GDM1 (cell line): Measurements from ENCODE around the gene CYP2A6.
"Not testable (repeated sequence)": the region's sequence is repeated elsewhere in the genome, so short reads cannot be mapped to it uniquely, and the experiment has no call there.

ENCODE experiments used
- DNase-seq: peaks from one replicate; lab custom pipeline; 2025; lab: John Stamatoyannopoulos, UW

The CYP2A6 gene

DNA sequence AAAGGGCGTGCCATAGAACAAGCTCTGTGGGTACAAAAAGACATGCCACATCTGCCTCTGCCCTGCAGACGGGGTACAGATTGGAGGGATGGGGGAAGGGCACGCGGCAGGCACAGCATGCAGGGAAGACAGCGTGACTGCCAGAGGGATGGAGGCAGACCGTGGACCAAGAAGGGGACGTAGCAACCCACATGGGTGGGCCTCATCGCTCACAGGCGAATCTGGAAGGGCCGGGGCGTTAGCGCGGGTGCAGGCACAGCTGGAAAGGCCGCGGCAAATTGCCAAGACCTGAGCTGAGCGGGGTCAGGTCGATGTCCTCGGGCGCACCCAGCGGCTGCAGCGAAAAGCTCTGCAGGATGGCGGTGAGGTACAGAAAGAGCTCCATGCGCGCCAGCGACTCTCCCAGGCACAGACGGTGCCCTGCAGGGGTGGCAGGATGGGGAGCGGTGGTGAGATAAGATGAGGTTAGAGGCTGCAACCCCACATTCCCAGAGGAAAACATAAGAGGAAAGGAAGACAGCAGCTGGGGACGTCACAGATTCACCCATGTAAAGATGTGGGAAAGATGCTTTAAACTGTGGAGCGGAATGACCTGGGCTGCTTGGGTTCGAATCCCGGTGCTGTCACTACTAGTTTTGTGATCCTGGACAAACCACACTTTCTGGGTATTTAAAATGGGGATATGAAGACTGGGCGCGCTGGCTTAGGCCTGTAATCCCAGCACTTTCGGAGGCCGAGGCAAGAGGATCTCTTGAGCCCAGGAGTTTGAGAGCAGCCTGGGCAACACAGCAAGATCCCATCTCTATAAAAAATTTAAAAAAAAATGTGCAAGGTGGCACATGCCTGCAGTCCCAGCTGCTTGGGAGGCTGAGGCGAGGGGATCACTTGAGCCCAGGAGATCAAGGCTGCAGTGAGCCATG is 31.5 kb downstream of the CYP2A6 start:
- not testable (repeated sequence) for DNase-seq

DNA sequence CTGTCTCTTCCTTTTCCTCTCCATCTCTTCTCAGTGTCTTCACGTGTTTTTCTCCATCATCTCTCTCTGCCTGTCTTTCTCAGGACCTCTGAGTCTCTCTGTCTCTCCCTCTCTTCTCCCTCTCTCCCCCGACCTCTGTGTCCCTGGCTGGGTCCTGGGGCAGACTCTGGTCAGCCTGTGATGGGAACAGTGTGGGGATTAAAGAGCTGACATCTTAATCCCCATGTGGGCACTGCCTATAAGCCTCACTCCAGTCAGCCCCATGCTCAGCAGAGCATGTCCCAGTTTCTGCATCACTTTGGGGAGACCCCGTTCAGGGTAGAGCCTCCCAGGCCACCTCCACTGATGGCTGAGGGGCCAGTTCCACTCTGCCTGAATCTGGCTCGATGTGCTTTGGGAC is 35.0 kb downstream of the CYP2A6 start:
- no peak for DNase-seq

DNA sequence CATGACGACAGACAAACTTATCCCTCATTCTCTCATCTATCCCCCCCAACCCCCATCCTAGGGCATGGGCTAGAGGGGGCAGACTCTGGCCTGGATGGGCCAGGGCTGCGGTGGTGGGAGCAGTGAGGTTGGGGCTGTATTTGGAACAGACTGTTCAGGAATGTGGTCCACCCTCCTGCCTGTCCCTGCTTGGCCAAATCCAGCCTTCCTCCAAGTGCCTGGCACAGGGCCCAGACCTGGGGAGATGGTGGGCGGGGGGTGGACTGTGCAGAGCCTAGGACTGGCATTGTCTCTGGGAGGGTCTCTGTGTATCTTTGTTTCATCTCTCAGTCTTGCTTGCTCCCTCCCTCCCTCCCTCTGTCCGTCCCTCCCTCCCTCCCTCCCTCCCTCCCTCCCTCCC is 37.1 kb downstream of the CYP2A6 start:
- no peak for DNase-seq

- DNase-seq, result not testable (repeated sequence)
Measured at GRCh38 chr19:40812571-40812970, 37.7 kb downstream of the CYP2A6 start.

- DNase-seq, result no peak
Measured at GRCh38 chr19:40811478-40812341, 38.5 kb downstream of the CYP2A6 start.

GRCh38 chr19:40810649-40811408 is 39.4 kb downstream of the CYP2A6 start:
- peak; percentile 36 for DNase-seq

DNA sequence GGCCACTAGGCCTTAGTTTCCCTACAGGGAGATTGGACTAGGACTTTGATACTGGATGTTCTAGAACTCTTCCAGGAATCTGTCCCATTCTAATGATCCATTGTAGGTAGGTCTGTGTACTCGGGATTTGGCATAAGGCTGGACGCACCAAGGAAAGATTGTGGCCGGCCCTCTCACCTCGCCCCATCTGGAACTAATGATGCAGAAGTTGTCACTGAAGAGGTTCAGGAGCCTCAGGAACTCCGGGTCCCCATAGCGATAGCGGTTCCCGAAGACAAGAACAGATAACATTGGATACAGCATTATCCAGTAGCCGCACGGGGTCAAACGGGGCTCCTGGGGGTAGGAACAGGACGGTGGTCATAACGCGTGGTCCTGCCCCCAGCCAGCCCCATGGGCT is 40.1 kb downstream of the CYP2A6 start:
- no peak for DNase-seq

- DNase-seq, result no peak
Measured at GRCh38 chr19:40809358-40810086, 40.7 kb downstream of the CYP2A6 start.

DNA sequence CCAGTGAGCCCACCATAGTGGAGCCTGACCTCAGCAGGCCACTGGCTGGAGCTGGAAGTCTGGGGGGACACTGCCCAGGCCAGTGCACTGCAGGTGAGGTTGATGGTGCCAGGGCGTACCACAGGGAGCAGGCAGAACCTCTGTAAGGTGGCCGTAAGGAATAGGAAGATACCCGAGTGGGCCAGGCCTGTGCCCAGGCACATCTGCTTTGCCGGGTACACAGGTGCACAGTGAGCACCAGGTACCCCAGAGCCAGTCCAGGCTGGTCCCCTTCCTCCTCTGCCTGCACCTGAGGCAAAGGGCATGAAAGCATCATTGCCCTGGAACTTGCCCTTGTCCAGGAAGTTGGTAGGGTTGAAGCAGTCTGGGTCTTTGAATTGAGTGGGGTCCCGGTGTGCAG is 41.8 kb downstream of the CYP2A6 start:
- no peak for DNase-seq

DNA sequence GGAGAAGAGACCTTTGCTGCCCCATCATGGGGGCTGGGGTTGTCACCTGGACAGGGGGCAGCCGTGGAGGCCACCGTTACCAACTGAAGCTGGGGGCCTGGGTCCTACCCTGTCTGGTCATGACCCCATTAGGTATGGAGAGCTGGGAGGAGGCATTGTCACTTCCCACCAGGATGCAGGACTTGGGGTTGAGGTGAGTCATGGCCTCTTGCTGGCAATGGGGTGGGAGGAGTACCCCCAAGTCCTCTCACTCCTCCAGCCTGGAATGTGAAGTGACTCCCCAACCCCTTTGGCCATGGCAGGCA is 42.3 kb downstream of the CYP2A6 start:
- DNase-seq, result no peak

DNA sequence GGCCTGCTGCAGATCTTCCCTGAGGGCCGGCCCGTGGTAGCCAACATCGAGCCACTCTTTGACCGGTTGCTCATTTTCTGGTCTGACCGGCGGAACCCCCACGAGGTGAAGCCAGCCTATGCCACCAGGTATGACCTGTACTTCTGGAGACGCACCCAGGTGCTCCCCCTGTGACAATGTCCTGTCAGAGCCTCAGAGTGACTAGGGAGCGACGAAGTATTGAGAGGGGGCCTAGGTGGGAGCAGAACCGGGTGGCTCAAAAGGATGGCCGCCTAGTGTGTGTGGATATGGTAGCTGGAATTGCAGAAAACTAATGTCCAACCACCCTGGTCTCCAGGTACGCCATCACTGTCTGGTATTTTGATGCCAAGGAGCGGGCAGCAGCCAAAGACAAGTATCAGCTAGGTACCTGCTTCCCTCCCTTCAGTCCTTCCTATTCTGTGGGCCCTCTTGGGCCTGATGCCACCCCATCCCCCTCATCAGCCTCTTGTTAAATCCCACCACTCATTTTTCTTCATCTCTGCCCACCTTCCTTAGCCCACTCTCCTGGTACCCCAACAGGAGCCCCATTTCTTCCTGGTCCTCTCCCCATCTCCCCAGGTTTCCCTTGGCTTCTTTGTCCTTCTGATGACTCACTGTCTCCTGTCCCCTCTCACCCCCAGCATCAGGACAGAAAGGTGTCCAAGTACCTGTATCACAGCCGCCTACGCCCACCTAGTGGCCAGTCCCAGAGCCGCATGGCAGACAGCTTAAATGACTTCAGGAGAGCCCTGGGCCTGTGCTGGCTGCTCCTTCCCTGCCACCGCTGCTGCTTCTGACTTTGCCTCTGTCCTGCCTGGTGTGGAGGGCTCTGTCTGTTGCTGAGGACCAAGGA is 42.9 kb downstream of the CYP2A6 start:
- no peak for DNase-seq

DNA sequence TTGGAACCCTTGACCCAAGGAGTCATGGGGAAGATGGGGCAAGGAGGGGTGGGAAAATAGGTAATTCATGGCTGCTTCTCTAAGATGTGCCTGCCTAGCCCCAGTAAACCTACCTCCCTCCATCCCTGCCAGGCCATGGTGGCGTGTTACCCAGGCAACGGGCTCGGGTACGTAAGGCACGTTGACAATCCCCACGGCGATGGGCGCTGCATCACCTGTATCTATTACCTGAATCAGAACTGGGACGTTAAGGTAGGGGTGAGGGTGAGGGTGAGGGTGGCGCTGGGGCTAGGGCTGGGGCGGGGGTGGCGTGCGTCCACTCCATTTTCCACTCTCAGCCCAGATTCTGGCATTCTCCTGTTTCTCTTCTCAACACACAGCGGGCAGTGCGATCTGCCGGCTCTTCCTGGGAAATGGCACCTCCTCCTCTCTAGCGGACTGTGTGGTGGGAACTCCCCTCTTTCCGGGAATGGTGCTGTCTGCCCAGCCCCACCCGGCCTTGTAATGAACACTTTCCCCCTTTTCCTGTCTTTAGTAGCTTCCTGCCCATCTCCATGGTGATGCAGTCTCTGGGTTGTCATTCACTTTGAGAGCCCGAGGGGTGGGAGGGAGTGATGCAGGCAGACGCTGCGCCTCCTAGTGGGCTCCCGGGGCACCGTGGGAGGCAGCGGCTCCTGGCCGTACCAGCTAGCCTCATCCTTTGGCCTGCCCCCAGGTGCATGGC is 43.7 kb downstream of the CYP2A6 start:
- no peak for DNase-seq

- DNase-seq, result no peak
Measured at GRCh38 chr19:40805258-40805868, 44.9 kb downstream of the CYP2A6 start.

- DNase-seq, result no peak
Measured at GRCh38 chr19:40804783-40805242, 45.4 kb downstream of the CYP2A6 start.

DNA sequence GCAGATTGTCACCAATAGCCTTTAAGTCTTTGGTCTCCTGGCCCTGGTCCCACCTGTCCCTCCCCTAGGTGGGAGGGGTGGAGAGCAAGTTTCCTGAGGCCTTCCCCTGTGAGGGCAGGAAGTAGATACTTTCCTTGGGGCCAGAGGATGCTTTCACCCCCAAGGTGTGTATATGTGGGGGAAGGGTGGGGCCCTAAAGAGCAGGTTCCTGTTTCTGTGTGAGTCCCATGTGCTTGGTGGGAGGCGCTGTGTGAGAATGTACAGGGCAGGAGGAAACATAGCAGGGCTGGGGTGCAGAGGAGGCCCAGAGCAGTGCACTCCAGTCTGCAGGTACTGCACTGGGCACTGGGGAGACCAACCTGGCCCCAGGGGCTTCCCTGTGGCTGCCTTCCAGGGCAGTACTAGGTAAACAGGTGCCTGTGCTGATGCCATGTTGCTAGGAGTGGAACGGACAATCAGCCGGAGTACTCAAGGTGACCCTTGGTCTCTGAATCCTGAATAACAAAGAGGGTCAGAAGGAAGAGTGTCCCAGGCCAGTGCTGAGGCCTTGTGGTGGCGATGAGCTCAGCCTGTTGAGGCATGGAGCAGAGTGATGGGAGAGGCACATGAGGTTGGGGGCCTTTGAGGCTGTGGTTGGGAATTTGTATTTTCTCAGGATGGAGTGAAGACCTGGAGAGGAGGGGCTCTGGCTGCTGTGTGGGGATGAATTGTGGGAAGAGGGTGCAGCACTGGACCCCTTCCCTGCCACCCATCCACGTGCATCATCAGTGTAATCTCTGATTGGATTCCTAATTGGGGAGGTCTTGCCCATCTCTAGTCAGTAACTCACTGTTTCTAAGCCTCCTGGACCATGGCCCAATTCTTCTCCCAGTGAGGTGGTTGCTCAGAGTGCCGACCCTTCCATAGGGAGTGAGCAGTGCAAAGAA is 46.1 kb downstream of the CYP2A6 start:
- DNase-seq, result peak; percentile 35

- DNase-seq, result no peak
Measured at GRCh38 chr19:40803170-40803856, 46.9 kb downstream of the CYP2A6 start.

- DNase-seq, result no peak
Measured at GRCh38 chr19:40802300-40803169, 47.7 kb downstream of the CYP2A6 start.
